NCI-H1436 (cell line): Measurements from ENCODE around the gene UNC13D.

Experiments
- DNase-seq: peaks from one replicate; lab custom pipeline; 2025; lab: John Stamatoyannopoulos, UW

The UNC13D gene

GRCh38 chr17:75850928-75851692 is 6.9 kb upstream of the UNC13D start:
- DNase-seq = no peak

GRCh38 chr17:75849724-75850123 is 5.5 kb upstream of the UNC13D start:
- no peak for DNase-seq

DNA sequence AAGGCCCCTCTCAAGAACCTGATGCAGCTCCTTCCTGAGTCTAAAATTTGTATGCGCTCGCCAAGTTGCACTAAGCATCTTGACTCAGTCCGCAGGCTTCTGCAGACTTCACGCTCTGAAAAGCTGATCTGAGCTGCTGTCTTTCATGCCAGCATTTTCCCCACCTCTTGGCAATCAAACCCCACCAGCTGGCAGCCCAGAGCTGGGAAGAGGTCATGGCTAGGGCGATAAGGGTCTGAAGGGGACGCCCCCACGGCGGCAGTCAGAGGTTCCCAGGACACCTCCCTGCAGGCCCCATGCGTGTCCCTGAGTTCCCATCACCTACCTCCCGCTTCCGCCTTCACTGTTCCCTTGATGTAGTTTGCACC is 5.1 kb upstream of the UNC13D start:
- DNase-seq = no peak

- peak; percentile 68 for DNase-seq
These were observed 4.5 kb upstream of the UNC13D start for GRCh38 chr17:75848523-75849278.

- DNase-seq = no peak
These were observed 3.7 kb upstream of the UNC13D start for GRCh38 chr17:75847614-75848522.

- DNase-seq = no peak
These were observed 2.7 kb upstream of the UNC13D start for GRCh38 chr17:75846692-75847613.

DNA sequence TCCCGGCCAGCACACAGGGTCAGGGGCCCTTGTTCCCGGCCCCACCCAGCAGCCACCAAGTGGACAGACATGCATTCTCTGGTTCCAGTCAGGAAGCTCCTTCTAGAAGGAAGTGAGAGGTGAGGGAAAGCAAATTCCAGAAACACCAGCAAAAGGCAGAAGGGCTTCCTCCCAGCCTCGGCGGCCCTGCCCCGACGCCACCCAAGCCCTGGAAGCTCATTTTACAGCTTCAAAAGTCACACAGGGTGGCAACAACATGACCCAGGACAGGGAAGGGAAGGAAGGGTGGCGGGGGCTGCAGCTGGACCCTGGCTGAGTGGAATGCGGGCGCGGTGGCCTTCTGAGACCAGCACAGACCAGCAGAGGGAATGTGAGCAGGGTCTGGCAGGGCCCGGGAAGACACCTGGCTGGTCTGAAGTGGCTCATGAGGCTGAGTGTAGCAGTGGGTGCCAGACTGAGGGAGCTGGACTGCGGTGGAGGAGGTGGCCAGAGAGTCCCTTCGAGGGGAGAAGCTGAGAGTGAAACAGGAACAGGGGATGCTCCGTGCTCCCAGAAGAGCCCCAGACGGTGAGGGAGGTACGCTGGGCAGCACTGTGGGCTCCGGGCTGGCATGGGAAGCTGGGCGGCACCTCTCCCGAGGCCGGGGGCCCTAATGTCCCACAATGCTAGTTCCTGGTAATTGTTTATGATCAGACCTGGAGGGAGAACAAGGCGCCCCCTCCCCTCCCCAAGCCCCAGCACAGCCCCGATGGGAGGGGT is 1.9 kb upstream of the UNC13D start:
- no peak for DNase-seq

GRCh38 chr17:75845058-75845711 is 981 bp upstream of the UNC13D start:
- DNase-seq = peak; percentile 53

- no peak for DNase-seq
These were observed 390 bp upstream of the UNC13D start for GRCh38 chr17:75844530-75845057.

DNA sequence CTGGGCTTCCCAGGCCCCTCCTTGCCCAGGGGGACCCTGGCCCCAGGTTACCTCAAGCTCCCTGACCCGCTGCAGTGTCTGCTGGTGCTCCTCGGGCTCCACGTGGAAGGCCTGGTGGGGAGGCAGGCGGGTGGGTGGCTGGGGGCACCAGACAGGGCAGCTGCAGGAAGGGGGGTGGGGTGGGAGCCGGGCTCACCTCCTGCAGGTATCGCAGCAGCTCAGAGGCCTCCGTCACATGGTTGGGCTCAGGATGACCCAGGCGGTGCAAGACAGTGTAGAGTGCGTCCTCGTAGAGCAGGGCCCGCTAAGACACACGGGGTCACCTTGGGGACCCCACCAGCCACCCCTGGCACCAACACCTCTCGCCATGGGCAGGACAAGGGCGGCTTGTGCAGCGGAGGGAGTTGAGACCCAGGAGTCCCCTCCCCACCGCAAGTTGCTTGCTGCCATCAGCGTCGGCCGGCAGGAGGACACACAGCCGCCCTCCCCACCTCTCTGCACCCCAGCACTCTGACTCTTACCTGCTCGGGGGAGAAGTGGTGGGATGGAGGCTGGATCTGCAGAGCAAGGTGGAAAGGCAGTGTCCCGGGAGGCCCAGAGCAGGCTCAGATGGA is 1.1 kb downstream of the UNC13D start:
- no peak for DNase-seq

DNA sequence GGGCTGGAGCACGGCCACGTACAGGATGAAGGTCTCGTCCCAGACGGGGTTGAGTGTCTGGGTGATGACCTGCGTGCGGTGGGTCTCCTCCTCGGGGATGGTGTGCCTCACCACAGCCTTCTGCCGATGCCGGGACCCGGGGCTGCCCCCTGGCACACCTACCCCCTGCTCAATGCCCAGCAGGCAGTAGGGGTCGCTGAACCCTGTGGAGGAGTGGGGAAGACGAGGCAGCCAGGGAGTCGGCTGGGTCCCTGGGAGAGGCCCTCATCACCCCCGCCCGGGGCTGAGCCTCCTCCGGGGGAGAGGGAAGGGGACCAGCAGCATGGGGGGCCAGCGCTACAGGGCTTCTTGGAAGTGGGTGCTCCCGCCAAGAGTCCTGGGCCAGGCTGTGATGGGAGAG is 1.8 kb downstream of the UNC13D start:
- DNase-seq = no peak

- DNase-seq = no peak
These were observed 3.4 kb downstream of the UNC13D start for GRCh38 chr17:75840799-75841164.

GRCh38 chr17:75839942-75840798 is 4.0 kb downstream of the UNC13D start:
- no peak for DNase-seq

DNA sequence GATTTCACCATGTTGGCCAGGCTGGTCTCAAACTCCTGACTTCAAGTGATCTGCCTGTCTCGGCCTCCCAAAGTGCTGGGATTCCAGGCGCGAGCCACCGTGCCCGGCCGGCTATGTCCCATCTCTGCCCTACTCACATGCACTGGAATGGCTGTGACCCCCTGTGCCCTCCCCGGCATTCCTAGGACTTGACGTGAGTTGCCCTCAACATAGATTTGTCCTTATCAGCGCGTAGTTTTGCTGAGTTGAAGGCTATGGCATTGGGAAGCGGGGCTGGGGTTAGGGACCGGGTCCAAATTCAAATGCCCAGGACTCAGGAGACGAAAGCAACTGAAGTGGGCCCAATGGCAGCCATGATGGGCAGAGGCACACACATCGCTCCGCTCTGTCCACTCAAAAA is 5.8 kb downstream of the UNC13D start:
- DNase-seq = no peak

DNA sequence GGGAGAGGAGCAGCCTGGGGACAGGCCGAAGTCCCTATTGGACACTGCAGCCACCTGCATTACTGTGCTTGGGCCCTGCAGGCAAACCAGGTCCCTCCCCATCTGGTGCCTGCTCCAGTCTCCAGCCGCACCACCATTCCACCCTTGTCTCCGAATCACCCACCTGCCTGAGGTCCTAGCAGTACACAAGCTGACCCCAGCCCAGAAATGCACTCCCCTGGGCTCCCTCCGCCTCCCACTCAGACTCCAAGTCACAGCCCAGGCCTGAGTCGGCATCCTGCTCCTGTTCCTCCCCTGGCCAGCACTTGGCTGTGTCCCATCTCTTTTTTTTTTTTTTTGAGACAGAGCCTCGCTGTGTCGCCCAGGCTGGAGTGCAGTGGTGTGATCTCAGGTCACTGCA is 6.3 kb downstream of the UNC13D start:
- no peak for DNase-seq

DNA sequence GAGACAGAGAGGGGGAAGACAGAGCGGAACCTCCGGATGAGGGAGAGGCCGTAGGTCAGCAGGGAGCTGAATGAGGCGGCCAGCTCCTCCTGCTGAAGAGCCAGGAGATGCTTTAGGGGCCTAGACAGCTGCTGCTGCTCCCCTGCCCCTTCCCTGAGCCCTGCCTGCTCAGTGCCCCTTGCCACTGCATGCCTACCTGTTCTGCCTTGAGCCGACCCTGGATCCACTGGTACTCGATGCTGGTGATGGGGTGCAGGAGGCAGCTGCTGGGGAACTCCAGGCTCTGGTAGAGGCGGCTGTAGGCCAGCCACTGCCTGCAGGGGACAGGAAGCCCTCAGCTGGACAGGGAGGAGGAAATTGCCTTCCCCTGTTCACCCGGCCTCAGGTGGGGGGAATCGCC is 7.6 kb downstream of the UNC13D start:
- no peak for DNase-seq

- DNase-seq = peak; percentile 75
These were observed 8.6 kb downstream of the UNC13D start for GRCh38 chr17:75835654-75835987.

- peak; percentile 75 for DNase-seq
These were observed 9.1 kb downstream of the UNC13D start for GRCh38 chr17:75834928-75835653.
